AG04450 (cell line): ENCODE results near the gene GRB7. TPM values are rescaled to one million over a fixed set of nuclear protein-coding genes. Genes with fewer than 3 reads are reported as not detected.
A peak's percentile ranks its signal among the peaks of the same experiment; 100 is the strongest.

Experiments
- CTCF ChIA-PET: fragments of 300-600, 350-600 bp; formaldehyde crosslinking; extraction: SDS; loops from one replicate; lab custom pipeline; 2022; ENCODE audit warnings: antibody characterized with exemption, inconsistent platforms; lab: Charles Lee
- POLR2A ChIA-PET: fragments of 350-600 bp; formaldehyde crosslinking; extraction: SDS; loops from one replicate; lab custom pipeline; 2021; ENCODE audit warnings: antibody characterized with exemption, inconsistent platforms; lab: Yijun Ruan, JAX
- DNase-seq: peaks from one replicate; pipeline ENCODE4 v3.0.0-alpha.2; 2011; ENCODE audit warnings: low read depth, low spot score
- H3K27ac ChIP-seq: one replicate; pipeline ENCODE4 v1.5.1; 2012; ENCODE audit warnings: low read depth, low read length, control low read depth
- H3K27me3 ChIP-seq: one replicate; pipeline ENCODE4 v1.6.0; 2012; ENCODE audit warnings: low read length; ENCODE audit not compliant: control insufficient read depth, insufficient read depth
- H3K4me3 ChIP-seq: 2 replicates; pipeline ENCODE4 v1.5.1; 2011; ENCODE audit warnings: mild to moderate bottlenecking, low read depth, low read length, control low read depth
- H3K9me3 ChIP-seq: 2 replicates; pipeline ENCODE4 v1.5.1; 2012; ENCODE audit warnings: low read length; ENCODE audit not compliant: control insufficient read depth, insufficient read depth
- CTCF ChIP-seq: IDR thresholded peaks from 2 replicates; pipeline ENCODE4 v1.5.1; 2011; ENCODE audit warnings: low read depth, low read length, control low read depth, inconsistent platforms
- polyA plus RNA-seq: library from polyadenylated mRNA; depleted of rRNA; stranded (reverse); fragments of >200 nt; gene quantifications from 2 replicates; pipeline ENCODE4 v1.2.3, GENCODE V29; 2011

GRB7 gene
- polyA plus RNA-seq, 1 experiment = 0.05 TPM

GRCh38 chr17:39754958-39755553, 17.3 kb downstream of the GRB7 start:
- ChIA-PET POLR2A (interaction anchor here (0.6 to 1.5 kb wide), 3 partner anchors 8 to 270 kb away, joined by 3 to 4 read pairs (median 4); partner anchors contain the start of gene PSMD3), CTCF (interaction anchor here (2.5 kb wide), 1 partner anchor 133 kb away, joined by 11 read pairs; no protein-coding TSS in a partner anchor)
- no peaks in the 10 kb centered on the region for H3K9me3 ChIP-seq
- peak overlapping the region; percentile 72 for H3K4me3 ChIP-seq
- H3K27ac ChIP-seq = peak overlapping the region; percentile 11
- no peak for TF ChIP-seq CTCF
- no peak for DNase-seq
- H3K27me3 ChIP-seq = peaks cover 20% of the 10 kb centered on the region

DNA sequence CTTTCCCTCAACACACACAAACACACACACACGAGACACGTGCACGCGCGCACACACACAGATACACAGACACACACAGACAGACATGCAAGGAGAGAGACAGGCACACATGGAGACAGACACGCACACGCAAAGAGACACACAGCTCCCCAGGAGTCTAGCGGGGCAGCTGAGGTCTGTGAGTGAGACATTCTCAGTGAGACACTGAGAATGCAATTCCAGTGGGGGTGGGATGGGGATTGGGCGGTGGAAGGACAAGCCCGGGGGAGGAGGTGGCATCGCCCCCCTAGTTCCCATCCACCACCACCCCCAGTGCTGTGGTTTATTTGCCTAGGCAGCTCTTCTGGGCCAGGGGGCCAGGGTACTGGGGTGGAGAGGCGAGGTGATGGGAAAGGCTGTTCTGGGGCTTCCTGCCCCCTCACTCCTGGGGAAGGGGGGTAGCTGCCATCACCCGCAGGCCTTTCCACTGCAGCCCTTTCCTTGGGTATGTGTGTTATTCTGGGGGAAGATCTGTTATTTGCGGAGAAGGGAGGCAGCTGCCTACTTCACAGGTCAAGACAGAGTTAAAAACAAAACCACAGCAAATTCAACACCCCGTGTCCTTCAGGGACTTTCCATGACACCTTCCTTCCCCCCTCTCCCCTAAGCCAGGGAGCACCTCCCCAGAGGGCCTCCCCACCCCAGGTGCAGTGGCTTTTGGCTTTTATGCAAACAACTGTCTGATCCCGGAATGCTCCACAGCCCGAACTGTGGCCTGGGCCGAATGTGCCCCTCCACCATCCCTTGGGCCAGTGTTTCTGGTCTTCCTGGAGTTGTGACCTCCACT, 18.0 kb downstream of the GRB7 start:
- peaks cover 20% of the 10 kb centered on the region for H3K27me3 ChIP-seq
- no peak for TF ChIP-seq CTCF
- H3K4me3 ChIP-seq = no peak overlapping the region
- no peaks in the 10 kb centered on the region for H3K9me3 ChIP-seq
- no peak for DNase-seq
- CTCF ChIA-PET = interaction anchor here (1.3 to 2.5 kb wide), 2 partner anchors 87 to 134 kb away, joined by 3 to 11 read pairs; partner anchors contain the start of gene PNMT
- POLR2A ChIA-PET = interaction anchor here (0.9 to 1.5 kb wide), 2 partner anchors 8 to 224 kb away, joined by 3 to 4 read pairs; partner anchors contain the start of gene PSMD3
- H3K27ac ChIP-seq = no peak overlapping the region

GRCh38 chr17:39756380-39757079, 18.8 kb downstream of the GRB7 start:
- ChIA-PET CTCF (interaction anchor here (1.3 to 2.5 kb wide), 2 partner anchors 88 to 135 kb away, joined by 3 to 11 read pairs; partner anchors contain the start of gene PNMT), POLR2A (no interaction called here)
- no peaks in the 10 kb centered on the region for H3K9me3 ChIP-seq
- no peak overlapping the region for H3K27ac ChIP-seq
- no peak overlapping the region for H3K4me3 ChIP-seq
- no peak for DNase-seq
- no peak for TF ChIP-seq CTCF
- H3K27me3 ChIP-seq = peaks cover 16% of the 10 kb centered on the region

DNA sequence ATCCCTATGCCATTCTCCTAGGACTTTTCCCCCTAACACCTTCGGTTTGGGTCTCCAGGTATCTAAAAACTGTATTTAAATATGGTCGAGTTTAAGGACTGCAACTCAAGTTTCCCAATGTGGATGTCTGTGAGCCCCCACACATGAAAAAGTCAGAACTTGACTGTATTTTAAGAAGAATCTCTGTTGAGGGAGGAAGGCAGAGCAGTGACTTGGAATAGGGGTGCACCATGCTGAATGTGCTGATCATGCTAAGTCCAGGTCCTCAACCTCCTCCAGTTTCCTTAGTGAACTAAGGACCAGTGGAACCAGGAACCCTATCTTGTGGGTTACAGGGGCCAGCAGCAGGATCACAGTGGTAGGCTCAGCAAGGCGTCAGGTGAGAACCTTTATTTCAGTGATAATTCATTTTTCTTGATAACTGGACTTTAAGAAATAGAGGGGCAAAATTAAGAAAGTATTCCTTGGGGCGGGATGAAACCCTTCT, 19.5 kb downstream of the GRB7 start:
- H3K9me3 ChIP-seq = no peaks in the 10 kb centered on the region
- H3K27me3 ChIP-seq = peaks cover 16% of the 10 kb centered on the region
- ChIA-PET POLR2A (no interaction called here), CTCF (interaction anchor here (1.3 kb wide), 1 partner anchor 89 kb away, joined by 3 read pairs; the partner anchor contains the start of gene PNMT)
- DNase-seq = no peak
- no peak for TF ChIP-seq CTCF
- H3K4me3 ChIP-seq = no peak overlapping the region
- no peak overlapping the region for H3K27ac ChIP-seq
